Prostate gland (tissue), 2 donors: Measurements from ENCODE around the gene COL11A1. TPM values are rescaled to one million over a fixed set of nuclear protein-coding genes. Genes with fewer than 3 reads are reported as not detected.

Experiments
- DNase-seq: peaks from one replicate; pipeline ENCODE4 v3.0.0-alpha.2; 2019; ENCODE audit warnings: low spot score
- H3K27ac ChIP-seq, 2 donors: fragments of 200-600 bp; sonication (generic); 2 replicates each; pipeline ENCODE4 v1.5.1; 2017 to 2019
- H3K27me3 ChIP-seq: fragments of 200-600 bp; sonication (generic); replicated peaks from 2 replicates; pipeline ENCODE4 v1.5.1; 2019; ENCODE audit not compliant: insufficient read depth
- H3K36me3 ChIP-seq, 2 donors: fragments of 200-600 bp; sonication (generic); 1 replicate in 1 of 2; 2 replicates in 1 of 2; pipeline versions ENCODE4 v1.5.1 to v1.8.1; 2017 to 2019
- H3K4me1 ChIP-seq: fragments of 200-600 bp; sonication (generic); replicated peaks from 2 replicates; pipeline ENCODE4 v1.5.1; 2019
- H3K4me3 ChIP-seq, 2 donors: fragments of 200-600 bp; sonication (generic); 2 replicates each; pipeline ENCODE4 v1.5.1; 2017 to 2019
- H3K9me3 ChIP-seq: fragments of 200-600 bp; sonication (generic); 2 replicates; pipeline ENCODE4 v1.5.1; 2017
- CTCF ChIP-seq, 4 experiments: fragments of 200-600 bp in 2 of 4; fragments of 450-650 bp in 2 of 4; sonication (generic) in 2 of 4; IDR thresholded peaks; 1 replicate in 3 of 4; 2 replicates in 1 of 4; pipeline ENCODE4 v1.5.1; 2016 to 2019; ENCODE audit warnings: antibody characterized with exemption in 4 of 4, mild to moderate bottlenecking in 2 of 4, moderate library complexity in 2 of 4
- POLR2A ChIP-seq: fragments of 450-650 bp; IDR thresholded peaks from one replicate; pipeline ENCODE4 v1.6.1; 2016; ENCODE audit warnings: antibody characterized with exemption, mild to moderate bottlenecking
- POLR2AphosphoS5 ChIP-seq: sonication (generic); formaldehyde crosslinking; IDR thresholded peaks from one replicate; pipeline ENCODE4 v1.6.1; 2017; ENCODE audit warnings: antibody characterized with exemption
- WGBS: methylation state at CpG from one replicate; pipeline ENCODE4 v1.1.5; 2018; 5-methylcytosine and 5-hydroxymethylcytosine counted together
- intact Hi-C: fragments of 100-400 bp; cut with DNase I; formaldehyde crosslinking; loops from one replicate; pipeline ENCODE4 v1.14.2; 2022
- total RNA-seq, 2 donors: library from RNA; depleted of rRNA; stranded (reverse); fragments of >200 nt; gene quantifications; one replicate each; pipeline ENCODE4 v1.1.0, GENCODE V29; 2016

COL11A1 gene
- total RNA-seq, 2 donors from 2014 or later = 0.51 TPM; not detected in 1

- no peak for TF ChIP-seq CTCF (IDR thresholded peaks at IDR 0.05)
- no peak for TF ChIP-seq POLR2A
- TF ChIP-seq POLR2AphosphoS5 = no peak
- no peaks in the 10 kb centered on the region for H3K27me3 ChIP-seq
- no peak overlapping the region for H3K27ac ChIP-seq
- no peaks in the 10 kb centered on the region for H3K4me1 ChIP-seq
- H3K4me3 ChIP-seq = no peak overlapping the region
- no peak for DNase-seq
- no peaks in the 10 kb centered on the region for H3K36me3 ChIP-seq
- intact Hi-C loops = no loop called here
- H3K9me3 ChIP-seq = no peaks in the 10 kb centered on the region
- 21% methylated on average over 2 of the region's 2 CpGs for WGBS
Measured at GRCh38 chr1:102863704-102864103, 244.6 kb downstream of the COL11A1 start.

- H3K27me3 ChIP-seq = no peaks in the 10 kb centered on the region
- intact Hi-C loops = no loop called here
- H3K36me3 ChIP-seq = no peaks in the 10 kb centered on the region
- WGBS = 62% methylated on average over 3 of the region's 3 CpGs
- H3K4me3 ChIP-seq = no peak overlapping the region
- no peak for DNase-seq
- no peaks in the 10 kb centered on the region for H3K4me1 ChIP-seq
- no peaks in the 10 kb centered on the region for H3K9me3 ChIP-seq
- H3K27ac ChIP-seq = no peak overlapping the region
- TF ChIP-seq POLR2A (no peak), CTCF (IDR thresholded peaks at IDR 0.05) (no peak), POLR2AphosphoS5 (no peak)
Measured at GRCh38 chr1:102861247-102861646, 247.1 kb downstream of the COL11A1 start.

- DNase-seq = no peak
- Histone ChIP-seq H3K27me3 (no peaks in the 10 kb centered on the region), H3K9me3 (no peaks in the 10 kb centered on the region), H3K4me3 (no peak overlapping the region), H3K36me3 (no peaks in the 10 kb centered on the region), H3K27ac (no peak overlapping the region), H3K4me1 (no peaks in the 10 kb centered on the region)
- intact Hi-C loops = no loop called here
- no peak for TF ChIP-seq POLR2A
- no peak for TF ChIP-seq POLR2AphosphoS5
- no peak for TF ChIP-seq CTCF (IDR thresholded peaks at IDR 0.05)
Measured at GRCh38 chr1:102858695-102859094, 249.6 kb downstream of the COL11A1 start.

- no peaks in the 10 kb centered on the region for H3K4me1 ChIP-seq
Measured at GRCh38 chr1:102857251-102857650, 251.1 kb downstream of the COL11A1 start.

More at GRCh38 chr1:102857251-102857650, 251.1 kb downstream of the COL11A1 start:
- Histone ChIP-seq H3K4me3 (no peak overlapping the region), H3K27ac (no peak overlapping the region), H3K27me3 (no peaks in the 10 kb centered on the region), H3K36me3 (no peaks in the 10 kb centered on the region), H3K9me3 (no peaks in the 10 kb centered on the region)
- DNase-seq = no peak
- TF ChIP-seq POLR2AphosphoS5 (no peak), CTCF (IDR thresholded peaks at IDR 0.05) (no peak), POLR2A (no peak)
- intact Hi-C loops = no loop called here
